GM19023 (cell line): ENCODE data around the gene IL9.
"Not testable (repeated sequence)": the region's sequence is repeated elsewhere in the genome, so short reads cannot be mapped to it uniquely, and the experiment has no call there.

Experiments
- ATAC-seq: cut with Tn5 transposase; IDR thresholded peaks from one replicate; pipeline ENCODE4 v1.9.1; 2021; ENCODE audit warnings: mild to moderate bottlenecking, moderate library complexity; ENCODE audit not compliant: unreplicated experiment

Gene IL9

GRCh38 chr5:135871268-135871915 is 24.2 kb downstream of the IL9 start:
- ATAC-seq = no peak

- ATAC-seq = no peak
Measured at GRCh38 chr5:135869935-135870334, 25.7 kb downstream of the IL9 start.

GRCh38 chr5:135869276-135869675 is 26.4 kb downstream of the IL9 start:
- no peak for ATAC-seq

GRCh38 chr5:135868681-135869080 is 27.0 kb downstream of the IL9 start:
- ATAC-seq = no peak

GRCh38 chr5:135867599-135867998 is 28.0 kb downstream of the IL9 start:
- no peak for ATAC-seq

- no peak for ATAC-seq
Measured at GRCh38 chr5:135866016-135866415, 29.6 kb downstream of the IL9 start.

GRCh38 chr5:135864503-135865435 is 30.9 kb downstream of the IL9 start:
- ATAC-seq = no peak

- no peak for ATAC-seq
Measured at GRCh38 chr5:135862744-135863143, 32.9 kb downstream of the IL9 start.

GRCh38 chr5:135862086-135862485 is 33.6 kb downstream of the IL9 start:
- no peak for ATAC-seq

- no peak for ATAC-seq
Measured at GRCh38 chr5:135861641-135862040, 34.0 kb downstream of the IL9 start.

GRCh38 chr5:135859641-135860040 is 36.0 kb downstream of the IL9 start:
- ATAC-seq = no peak

- ATAC-seq = not testable (repeated sequence)
Measured at GRCh38 chr5:135859186-135859585, 36.5 kb downstream of the IL9 start.

GRCh38 chr5:135857630-135858311 is 37.9 kb downstream of the IL9 start:
- ATAC-seq = no peak

GRCh38 chr5:135851915-135852845 is 43.5 kb downstream of the IL9 start:
- no peak for ATAC-seq

GRCh38 chr5:135851186-135851914 is 44.3 kb downstream of the IL9 start:
- ATAC-seq = no peak

GRCh38 chr5:135850671-135851070 is 45.0 kb downstream of the IL9 start:
- ATAC-seq = no peak

GRCh38 chr5:135850231-135850630 is 45.4 kb downstream of the IL9 start:
- ATAC-seq = no peak

GRCh38 chr5:135847976-135848375 is 47.7 kb downstream of the IL9 start:
- ATAC-seq = no peak

GRCh38 chr5:135846311-135846710 is 49.3 kb downstream of the IL9 start:
- ATAC-seq = no peak
